HG02885 (cell line): Measurements from ENCODE around the gene TOMM7.
"Not testable (repeated sequence)": the region's sequence is repeated elsewhere in the genome, so short reads cannot be mapped to it uniquely, and the experiment has no call there.

Experiments
- ATAC-seq: cut with Tn5 transposase; IDR thresholded peaks from one replicate; pipeline ENCODE4 v1.9.1; 2021; ENCODE audit warnings: mild to moderate bottlenecking; ENCODE audit not compliant: unreplicated experiment, poor library complexity

TOMM7 gene

DNA sequence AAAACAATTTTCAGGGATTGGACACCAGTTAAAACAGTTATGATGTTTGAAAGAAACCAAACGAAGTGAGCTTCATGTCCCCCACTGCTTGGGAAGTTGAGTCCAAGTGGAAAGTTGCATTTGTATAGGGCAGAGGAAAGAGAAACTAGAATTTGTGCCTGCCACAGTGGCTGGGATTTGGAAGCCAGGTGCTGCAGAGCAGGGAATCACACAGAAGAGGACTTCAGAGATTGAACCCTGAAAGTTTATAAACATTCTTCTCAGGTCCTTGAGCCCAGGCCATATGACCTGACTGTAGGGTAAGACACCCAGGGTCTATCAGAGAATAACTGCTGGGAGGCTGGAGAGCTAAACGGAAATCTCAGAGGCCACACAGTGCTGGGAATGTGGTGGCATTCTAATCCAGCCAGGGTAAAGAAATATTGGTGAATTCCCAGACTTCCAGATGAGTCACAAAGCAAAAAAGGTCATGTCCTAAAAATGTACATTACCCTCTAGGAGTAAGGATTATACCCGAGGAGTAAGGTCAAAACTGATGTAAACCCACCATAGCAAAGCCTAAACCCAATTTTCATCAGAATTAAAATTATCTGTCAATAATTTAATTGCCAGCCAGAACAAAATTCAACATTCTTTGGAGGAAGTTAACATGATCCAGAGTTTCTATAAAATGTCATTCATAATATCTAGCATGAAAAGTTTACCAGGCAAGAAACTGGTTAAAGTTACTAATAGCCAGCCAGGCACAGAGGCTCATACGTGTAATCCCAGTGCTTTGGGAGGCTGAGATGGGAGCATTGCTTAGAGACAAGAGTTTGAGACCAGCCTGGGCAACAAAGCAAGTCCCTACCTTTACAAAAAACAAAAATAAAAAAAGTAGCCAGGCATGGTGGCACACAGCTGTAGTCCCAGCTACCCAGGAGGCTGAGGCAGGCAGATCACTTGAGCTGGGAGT, 31.2 kb downstream of the TOMM7 start:
- ATAC-seq, result no peak

DNA sequence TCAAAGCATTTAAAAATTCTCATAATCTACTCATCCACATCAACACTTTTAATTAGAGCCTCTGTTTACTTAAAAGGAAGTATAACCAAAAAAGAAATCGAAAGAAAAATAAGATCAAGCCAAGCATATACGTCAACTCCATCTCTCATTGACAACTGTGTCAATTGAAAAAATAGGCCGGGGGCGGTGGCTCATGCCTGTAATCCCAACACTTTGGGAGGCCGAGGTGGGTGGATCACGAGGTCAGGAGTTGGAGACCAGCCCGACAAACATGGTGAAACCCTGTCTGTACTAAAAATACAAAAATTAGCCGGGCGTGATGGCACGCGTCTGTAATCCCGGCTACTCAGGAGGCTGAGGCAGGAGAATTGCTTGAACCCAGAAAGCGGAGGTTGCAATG, 32.0 kb downstream of the TOMM7 start:
- not testable (repeated sequence) for ATAC-seq

DNA sequence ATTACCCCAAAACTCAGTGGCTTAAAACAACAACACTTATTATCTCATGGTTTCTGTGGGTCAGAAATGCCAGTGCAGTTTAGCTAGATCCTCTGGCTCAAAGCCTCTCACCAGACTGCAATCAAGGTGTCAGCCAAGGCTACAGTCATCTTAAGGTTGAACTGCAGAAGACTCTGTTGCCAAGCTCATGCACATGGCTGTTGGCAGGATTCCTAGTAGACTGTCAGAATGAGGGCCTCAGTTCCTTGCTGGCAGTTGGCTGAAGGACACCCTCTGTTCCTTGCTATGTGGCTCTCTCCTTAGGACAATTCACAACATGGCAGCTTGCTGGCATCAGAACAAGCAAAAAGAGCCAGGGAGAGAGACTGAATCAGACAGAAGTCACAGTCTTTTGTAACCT, 34.7 kb downstream of the TOMM7 start:
- no peak for ATAC-seq

DNA sequence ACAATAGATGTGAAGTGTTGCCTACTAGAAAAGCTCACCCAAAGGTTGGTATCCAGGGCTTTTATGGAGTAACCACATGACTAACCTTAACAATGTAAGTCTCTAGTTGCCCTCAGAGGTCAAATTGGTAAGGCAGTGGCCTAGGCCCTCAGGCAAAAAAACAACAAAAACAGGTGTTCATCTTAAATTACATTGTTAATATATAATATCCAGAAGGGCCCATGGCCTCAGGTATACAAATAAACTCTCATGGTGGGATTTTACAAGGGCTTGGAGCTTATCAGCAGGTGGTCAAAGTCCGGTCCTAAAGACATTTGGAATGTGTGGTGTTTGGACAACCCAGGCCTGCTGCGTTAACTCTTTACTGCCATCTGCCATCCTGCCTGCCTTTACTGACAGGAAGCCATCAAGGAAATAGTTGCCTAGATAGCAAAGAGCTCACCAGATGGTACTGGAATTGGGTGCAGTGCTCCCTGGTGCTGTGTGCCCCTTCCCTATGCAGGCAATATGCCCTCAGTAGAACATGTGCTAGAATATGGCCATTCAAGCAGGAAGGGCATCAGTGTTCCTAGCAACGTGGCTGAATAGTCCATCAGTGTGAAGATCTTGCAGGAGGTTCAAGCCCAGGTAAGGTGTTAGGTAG, 36.2 kb downstream of the TOMM7 start:
- ATAC-seq, result no peak

DNA sequence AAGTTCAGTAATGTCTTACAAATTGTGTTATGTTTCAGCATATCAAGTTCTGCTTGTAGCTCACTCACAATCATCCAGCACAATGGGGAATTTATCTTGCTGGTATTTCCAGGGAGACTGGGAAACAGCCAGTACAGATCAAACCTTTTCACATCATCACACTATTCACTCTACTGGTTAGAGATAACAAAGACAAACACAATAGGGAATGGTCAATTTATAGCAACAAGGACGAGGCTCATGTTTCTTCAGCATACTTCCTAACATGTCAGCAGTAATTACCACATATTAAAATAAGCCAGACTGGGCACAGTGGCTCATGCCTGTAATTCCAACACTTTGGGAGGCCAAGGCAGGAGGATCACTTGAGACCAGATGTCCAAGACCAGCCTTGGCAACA, 38.3 kb downstream of the TOMM7 start:
- ATAC-seq, result no peak

DNA sequence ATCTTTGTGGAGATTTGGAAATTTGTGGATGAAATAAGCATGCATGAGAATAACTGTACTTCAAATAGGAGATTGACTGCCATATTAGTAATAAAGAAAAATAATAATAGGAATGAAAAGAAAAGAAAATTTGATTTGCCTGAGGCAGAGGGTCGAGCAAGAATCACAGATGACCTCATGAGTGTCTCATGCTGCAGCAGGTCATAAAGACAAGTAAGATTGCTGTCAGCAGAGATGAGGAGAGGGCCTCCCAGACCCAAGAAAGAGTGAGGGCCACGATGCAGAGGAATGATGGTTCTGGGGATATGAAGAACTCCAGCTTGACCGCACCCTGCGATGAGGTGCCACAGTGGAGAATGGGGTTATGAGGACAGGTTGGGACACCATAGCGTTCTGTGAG, 39.2 kb downstream of the TOMM7 start:
- no peak for ATAC-seq

DNA sequence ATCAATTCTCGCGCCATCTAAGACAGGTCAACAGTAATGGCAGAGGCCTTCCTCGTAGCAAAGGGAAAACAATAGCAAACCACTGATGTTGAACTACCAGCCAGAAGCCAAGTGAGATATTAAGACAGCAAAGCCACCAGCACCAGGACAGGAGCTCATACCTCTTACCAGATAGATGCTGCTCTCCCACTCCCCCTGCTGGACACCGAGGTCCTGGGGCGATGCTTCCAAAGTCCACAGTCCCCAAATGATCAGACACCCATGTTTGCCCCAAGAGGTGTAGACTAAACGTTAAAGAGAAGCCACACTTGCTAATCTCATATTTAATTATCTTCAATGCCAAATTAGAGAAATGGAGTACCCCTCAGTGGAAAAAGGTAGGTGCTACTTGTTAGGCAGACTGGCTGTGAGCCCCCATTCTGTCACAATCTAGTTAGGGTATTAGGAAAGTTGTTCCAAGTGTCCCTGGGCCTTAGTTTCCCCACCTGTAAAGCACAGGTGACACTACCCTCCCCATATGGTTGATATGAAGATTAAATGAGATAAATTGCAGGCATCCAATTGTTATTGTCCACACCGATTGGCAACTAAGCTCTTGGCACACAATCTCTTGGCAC, 39.9 kb downstream of the TOMM7 start:
- ATAC-seq, result peak; percentile 87

DNA sequence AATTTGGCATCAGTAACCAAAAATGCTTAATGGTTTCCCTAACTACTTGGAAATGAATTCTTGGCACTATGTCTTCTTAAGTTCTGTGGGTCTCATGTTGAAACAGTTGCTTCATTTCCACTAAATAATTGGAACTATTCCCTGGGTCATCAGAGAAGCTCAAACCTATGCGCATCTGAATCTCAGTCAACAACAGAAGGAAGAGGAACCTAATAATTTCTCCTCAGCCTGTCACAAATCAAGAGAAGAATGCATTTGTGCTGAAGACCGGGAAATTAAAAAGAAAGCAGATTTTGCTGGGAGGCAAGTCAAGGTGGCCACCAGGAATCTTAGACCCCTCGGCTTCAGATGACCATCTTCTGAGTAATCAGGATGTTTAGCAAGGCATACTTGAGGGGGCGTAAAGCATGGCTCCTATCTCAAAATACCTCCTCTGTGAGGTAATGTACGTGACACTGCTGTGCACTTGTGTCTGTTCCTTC, 41.4 kb downstream of the TOMM7 start:
- no peak for ATAC-seq

DNA sequence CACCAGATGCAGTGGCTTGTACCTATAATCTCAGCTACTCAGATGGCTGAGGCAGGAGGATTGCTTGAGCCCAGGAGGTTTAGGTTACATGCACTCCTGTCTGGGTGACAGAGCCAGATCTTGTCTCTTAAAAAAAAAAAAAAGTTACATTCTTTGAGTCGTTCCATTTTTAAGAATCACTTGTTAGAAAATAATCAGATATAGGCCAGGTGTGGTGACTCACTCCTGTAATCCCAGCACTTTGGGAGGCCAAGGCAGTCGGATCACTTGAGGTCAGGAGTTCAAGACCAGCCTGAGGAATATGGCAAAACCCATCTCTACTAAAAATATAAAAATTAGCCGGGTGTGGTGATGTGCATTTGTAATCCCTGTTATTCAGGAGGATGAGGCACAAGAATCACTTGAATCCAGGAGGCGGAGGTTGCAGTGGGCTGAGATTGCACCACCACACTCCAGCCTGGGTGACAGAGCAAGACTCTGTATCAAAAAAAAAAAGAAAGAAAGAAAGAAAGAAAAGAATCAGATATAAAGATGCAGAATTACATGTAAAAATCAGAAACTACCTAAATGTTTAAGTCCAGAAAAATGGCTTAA, 42.8 kb downstream of the TOMM7 start:
- not testable (repeated sequence) for ATAC-seq

DNA sequence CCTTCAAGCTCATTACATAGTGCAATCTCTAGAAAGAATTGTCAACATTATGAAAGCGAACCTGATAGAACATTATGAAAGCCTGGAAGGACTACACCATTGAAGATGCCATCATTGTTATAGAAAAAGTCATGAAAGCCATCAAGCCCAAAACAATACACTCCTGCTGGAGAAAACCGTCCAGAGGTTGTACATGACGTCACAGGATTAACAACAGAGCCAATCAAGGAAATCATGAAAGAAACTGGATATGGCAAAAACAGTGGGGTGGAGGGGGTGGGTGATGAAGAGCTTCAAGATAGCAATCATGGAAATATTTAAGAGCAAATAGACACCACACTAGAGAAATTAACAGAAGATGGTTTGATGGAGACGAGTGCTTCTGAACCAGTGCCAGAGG, 45.7 kb downstream of the TOMM7 start:
- ATAC-seq, result no peak

DNA sequence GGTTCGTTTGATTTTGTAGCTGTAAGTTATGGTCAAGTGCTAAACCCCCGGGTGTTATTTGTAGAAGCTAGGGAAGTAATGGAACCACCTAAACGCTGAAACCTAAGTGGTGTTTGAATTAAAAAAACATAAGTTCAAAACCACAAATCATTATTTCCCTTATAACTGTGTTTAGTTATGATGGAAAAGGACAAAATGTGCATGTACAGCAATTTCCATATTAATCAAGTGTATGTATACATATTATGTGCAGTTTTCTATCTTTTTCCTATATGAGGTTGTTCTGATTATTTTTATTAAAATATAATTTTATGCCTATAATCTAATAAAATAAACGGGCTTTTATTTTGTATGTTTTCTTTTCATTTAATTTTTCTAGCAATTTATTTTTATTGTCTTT, 49.8 kb downstream of the TOMM7 start:
- ATAC-seq, result no peak

DNA sequence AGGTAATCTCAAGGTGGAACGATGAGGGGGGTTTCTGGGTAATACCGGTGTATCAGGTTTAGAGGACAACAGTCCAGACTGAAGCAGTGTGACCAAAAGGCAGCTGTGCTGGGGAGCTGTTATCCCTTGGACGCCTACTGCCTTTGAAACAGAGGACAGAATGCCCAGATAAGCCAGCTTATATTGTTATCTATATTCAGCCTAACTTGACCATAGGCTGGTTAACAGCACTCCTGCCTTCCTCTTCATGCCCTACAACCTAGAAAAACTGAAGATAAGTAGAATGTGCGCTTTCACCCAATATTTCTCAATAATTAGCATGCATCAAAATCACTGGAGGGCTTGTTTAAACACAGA, 50.8 kb downstream of the TOMM7 start:
- no peak for ATAC-seq

DNA sequence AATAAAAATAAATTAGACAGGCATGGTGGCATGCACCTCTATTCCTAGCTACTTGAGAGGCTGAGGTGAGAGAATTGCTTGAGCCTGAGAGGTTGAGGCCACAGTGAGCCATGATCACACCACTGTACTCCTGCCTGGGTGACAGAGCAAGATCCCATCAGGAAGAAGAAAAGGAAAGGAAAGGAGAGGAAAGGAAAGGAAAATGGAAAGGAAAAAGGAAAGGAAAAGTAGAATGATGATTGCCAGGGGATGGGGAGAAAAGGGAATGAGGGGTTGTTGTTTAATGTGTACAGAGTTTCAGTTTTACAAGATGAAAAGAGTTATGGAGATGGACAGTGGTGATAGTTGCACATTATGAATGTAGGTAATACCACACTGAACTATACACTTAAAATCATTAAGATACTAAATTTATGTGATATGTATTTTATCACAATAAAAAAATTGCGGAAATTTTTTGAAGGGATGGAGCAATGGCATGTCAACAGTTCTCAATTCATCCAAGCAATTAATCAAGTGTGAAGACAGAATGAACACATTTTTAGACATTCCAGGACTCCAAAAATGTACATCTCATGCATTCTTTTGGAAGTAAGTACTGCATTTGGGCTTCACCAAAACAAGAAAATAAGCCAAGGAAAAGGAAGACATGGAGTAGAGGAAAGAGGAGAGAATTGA, 51.3 kb downstream of the TOMM7 start:
- ATAC-seq, result no peak

DNA sequence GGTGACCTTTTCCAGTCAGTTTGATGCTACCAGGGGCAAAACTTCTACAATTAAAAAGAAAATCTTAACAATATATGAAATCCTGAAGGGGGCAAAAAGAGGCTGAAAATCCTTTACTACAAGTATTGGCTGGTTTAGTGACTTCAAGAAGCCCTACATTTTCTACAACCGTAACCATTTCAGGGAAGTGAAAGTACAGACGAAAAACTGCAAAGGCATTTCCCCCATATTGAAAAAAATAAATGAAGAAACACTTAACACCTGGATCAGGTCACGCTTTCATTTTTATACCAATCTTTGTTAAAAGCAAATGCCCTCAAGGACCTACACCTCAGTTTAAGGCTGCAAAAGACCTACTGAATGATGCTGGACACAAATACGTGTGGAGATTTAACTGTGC, 57.0 kb downstream of the TOMM7 start:
- ATAC-seq, result peak; percentile 93
